A673 (cell line): ENCODE results near the gene CCDC27. TPM values are rescaled to one million over a fixed set of nuclear protein-coding genes. Genes with fewer than 3 reads are reported as not detected.
"Not testable (repeated sequence)": the region's sequence is repeated elsewhere in the genome, so short reads cannot be mapped to it uniquely, and the experiment has no call there.

Source experiments
- BruUV-seq: library from RNA; stranded (reverse); fragments of 400-500 nt; replicated peaks from 2 replicates; lab custom pipeline; 2021; lab: Mats Ljungman, UMichigan
- CTCF ChIA-PET: fragments of 300-600 bp; sonication (Branson Sonifier 250); formaldehyde crosslinking; loops from one replicate; lab custom pipeline; 2022; ENCODE audit warnings: antibody characterized with exemption; lab: Charles Lee
- POLR2A ChIA-PET: fragments of 300-600 bp; sonication (Branson Sonifier 250); formaldehyde crosslinking; loops from one replicate; lab custom pipeline; 2022; ENCODE audit warnings: antibody characterized with exemption; ENCODE audit not compliant: low non-redundant PET; lab: Charles Lee
- DNase-seq: peaks from one replicate; pipeline ENCODE4 v3.0.0-alpha.2; 2015; ENCODE audit warnings: low spot score
- H3K27ac ChIP-seq: fragments of 200-600 bp; sonication (generic); 2 replicates; pipeline ENCODE4 v1.5.1; 2016; ENCODE audit warnings: mixed run types, low read depth, mild to moderate bottlenecking, mixed read lengths, antibody characterized with exemption, low read length; ENCODE audit not compliant: poor library complexity, severe bottlenecking
- H3K27me3 ChIP-seq: fragments of 200-600 bp; sonication (generic); replicated peaks from 2 replicates; pipeline ENCODE4 v1.6.1; 2017; ENCODE audit warnings: mixed run types, low read depth, mild to moderate bottlenecking, mixed read lengths, antibody characterized with exemption, low read length; ENCODE audit not compliant: insufficient read depth, poor library complexity
- H3K36me3 ChIP-seq: fragments of 200-600 bp; sonication (generic); 2 replicates; pipeline ENCODE4 v1.6.1; 2016; ENCODE audit warnings: mixed run types, mild to moderate bottlenecking, mixed read lengths, antibody characterized with exemption, low read length; ENCODE audit not compliant: insufficient read depth, poor library complexity, severe bottlenecking
- H3K4me1 ChIP-seq: fragments of 200-600 bp; sonication (generic); 2 replicates; pipeline ENCODE4 v1.6.1; 2017; ENCODE audit warnings: mixed run types, mild to moderate bottlenecking, mixed read lengths, antibody characterized with exemption, low read length; ENCODE audit not compliant: insufficient read depth, poor library complexity, severe bottlenecking
- H3K4me3 ChIP-seq: fragments of 200-600 bp; sonication (generic); 2 replicates; pipeline ENCODE4 v1.5.1; 2016; ENCODE audit warnings: low read depth, mixed run types, mild to moderate bottlenecking, mixed read lengths, low read length; ENCODE audit not compliant: poor library complexity, severe bottlenecking
- H3K9me3 ChIP-seq: fragments of 200-600 bp; sonication (generic); 2 replicates; pipeline ENCODE4 v1.6.1; 2016; ENCODE audit warnings: mixed run types, low read depth, mild to moderate bottlenecking, mixed read lengths, antibody characterized with exemption, low read length; ENCODE audit not compliant: poor library complexity, severe bottlenecking
- EZH2 ChIP-seq: fragments of 200-600 bp; sonication (generic); IDR thresholded peaks from 2 replicates; pipeline ENCODE4 v1.6.1; 2017; ENCODE audit warnings: borderline replicate concordance, low read depth, mild to moderate bottlenecking, mixed read lengths, antibody characterized with exemption, low read length; ENCODE audit not compliant: poor library complexity, severe bottlenecking
- intact Hi-C: fragments of 100-400 bp; cut with micrococcal nuclease; formaldehyde crosslinking; loops from one replicate; pipeline ENCODE4 v1.10.0; 2022; ENCODE audit not compliant: unreplicated experiment
- total RNA-seq: library from RNA; stranded (reverse); gene quantifications from 2 replicates; pipeline ENCODE4 v1.2.3, GENCODE V29; 2021
- TF ChIP-seq, protein P1 (sequence below): fragments of 300-800, 200-600 bp; sonication (generic); conservative IDR thresholded peaks from 2 replicates; pipeline ENCODE4 v1.5.1; 2017; ENCODE audit warnings: low read depth, mild to moderate bottlenecking, antibody characterized with exemption, low read length, moderate library complexity, mixed read lengths

Gene CCDC27
- total RNA-seq, 1 experiment from 2014 or later, result not detected

DNA sequence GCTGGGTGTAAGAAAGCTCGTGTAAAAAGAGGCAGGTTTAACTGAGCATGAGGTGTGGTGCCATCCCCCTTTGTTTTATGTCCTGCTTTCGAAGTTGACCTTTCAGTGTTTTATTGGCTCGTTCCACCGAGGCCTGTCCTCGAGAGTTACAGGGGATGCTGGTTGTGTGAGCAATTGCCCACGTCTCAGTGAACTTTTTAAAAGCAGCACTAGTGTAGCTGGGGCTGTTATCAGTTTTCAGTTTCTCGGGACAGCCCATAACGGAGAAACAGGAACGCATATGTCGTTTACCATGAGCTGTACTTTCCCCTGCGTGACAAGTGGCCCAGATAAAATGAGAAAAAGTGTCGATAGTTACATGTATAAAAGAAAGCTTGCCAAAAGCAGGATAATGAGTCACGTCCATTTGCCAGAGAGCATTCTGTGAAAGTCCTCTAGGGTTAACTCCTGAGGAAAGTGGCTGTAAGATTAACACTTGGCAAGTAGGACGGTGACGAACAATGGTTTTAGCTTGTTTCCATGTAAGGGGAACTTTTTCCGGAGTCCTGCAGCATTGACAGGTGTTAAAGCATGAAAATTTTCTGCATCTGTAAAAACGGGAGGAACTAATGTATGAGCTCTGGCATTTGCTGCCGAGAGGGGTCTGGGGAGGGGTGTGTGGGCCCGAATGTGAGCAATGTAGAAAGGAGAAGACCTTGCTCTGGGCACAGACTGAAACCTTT lies 51.8 kb downstream of the CCDC27 start:
- no peak for DNase-seq
- no peak overlapping the region for H3K4me3 ChIP-seq
- CTCF ChIA-PET, result no interaction called here
- no peaks in the 10 kb centered on the region for H3K9me3 ChIP-seq
- no peak for TF ChIP-seq EZH2
- TF ChIP-seq, protein P1, sequence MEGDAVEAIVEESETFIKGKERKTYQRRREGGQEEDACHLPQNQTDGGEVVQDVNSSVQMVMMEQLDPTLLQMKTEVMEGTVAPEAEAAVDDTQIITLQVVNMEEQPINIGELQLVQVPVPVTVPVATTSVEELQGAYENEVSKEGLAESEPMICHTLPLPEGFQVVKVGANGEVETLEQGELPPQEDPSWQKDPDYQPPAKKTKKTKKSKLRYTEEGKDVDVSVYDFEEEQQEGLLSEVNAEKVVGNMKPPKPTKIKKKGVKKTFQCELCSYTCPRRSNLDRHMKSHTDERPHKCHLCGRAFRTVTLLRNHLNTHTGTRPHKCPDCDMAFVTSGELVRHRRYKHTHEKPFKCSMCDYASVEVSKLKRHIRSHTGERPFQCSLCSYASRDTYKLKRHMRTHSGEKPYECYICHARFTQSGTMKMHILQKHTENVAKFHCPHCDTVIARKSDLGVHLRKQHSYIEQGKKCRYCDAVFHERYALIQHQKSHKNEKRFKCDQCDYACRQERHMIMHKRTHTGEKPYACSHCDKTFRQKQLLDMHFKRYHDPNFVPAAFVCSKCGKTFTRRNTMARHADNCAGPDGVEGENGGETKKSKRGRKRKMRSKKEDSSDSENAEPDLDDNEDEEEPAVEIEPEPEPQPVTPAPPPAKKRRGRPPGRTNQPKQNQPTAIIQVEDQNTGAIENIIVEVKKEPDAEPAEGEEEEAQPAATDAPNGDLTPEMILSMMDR, result no peak
- intact Hi-C loops, result no loop called here
- H3K27me3 ChIP-seq, result no peaks in the 10 kb centered on the region
- no peak overlapping the region for H3K27ac ChIP-seq
- H3K36me3 ChIP-seq, result no peaks in the 10 kb centered on the region
- H3K4me1 ChIP-seq, result no peaks in the 10 kb centered on the region
- no TSS peak for BruUV-seq
- POLR2A ChIA-PET, result no interaction called here

DNA sequence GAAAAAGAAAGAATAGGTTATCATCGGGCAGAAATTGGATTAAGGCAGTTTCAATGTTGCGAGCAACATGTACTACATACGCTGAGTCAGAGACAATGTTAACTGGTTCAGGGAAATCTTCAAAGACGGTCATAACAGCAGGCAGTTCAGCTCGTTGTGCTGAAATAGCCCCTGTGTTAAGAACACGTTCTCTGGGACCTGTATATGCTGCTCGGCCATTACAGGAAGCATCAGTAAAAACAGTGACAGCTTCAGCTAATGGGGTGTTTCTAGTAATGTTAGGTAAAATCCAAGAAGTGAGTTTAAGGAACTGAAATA lies 52.3 kb downstream of the CCDC27 start:
- DNase-seq, POLR2A ChIA-PET, H3K27ac ChIP-seq, CTCF ChIA-PET, H3K9me3 ChIP-seq, H3K4me1 ChIP-seq, H3K4me3 ChIP-seq, H3K36me3 ChIP-seq, BruUV-seq, intact Hi-C loops, H3K27me3 ChIP-seq: not testable (repeated sequence)

GRCh38 chr1:3805038-3805437 lies 52.8 kb downstream of the CCDC27 start:
- BruUV-seq, result no TSS peak
- Histone ChIP-seq H3K4me3 (no peak overlapping the region), H3K27ac (no peak overlapping the region), H3K4me1 (no peaks in the 10 kb centered on the region), H3K36me3 (no peaks in the 10 kb centered on the region), H3K9me3 (no peaks in the 10 kb centered on the region), H3K27me3 (no peaks in the 10 kb centered on the region)
- CTCF ChIA-PET, result no interaction called here
- intact Hi-C loops, result no loop called here
- no peak for DNase-seq
- TF ChIP-seq, protein P1, result no peak
- TF ChIP-seq EZH2, result no peak
- POLR2A ChIA-PET, result no interaction called here

DNA sequence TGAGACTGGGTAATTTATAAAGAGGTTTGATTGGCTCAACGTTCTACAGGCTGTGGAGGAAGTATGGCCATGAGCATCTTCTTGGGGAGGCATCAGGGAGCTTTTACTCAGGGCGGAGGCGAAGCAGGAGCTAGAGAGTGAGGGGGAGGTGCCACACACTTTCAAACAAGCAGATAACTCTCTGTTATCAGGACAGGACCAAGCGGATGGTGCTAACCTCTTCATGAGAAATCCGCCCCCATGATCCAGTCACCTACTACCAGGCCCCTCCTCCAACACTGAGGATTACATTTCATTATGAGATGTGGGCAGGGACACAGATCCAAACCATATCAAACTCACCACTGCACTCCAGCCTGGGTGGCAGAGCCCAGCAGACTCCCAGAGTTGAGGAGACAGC lies 55.5 kb downstream of the CCDC27 start:
- H3K4me1 ChIP-seq, result no peaks in the 10 kb centered on the region
- ChIA-PET CTCF (no interaction called here), POLR2A (no interaction called here)
- intact Hi-C loops, result no loop called here
- no peak overlapping the region for H3K4me3 ChIP-seq
- no peaks in the 10 kb centered on the region for H3K36me3 ChIP-seq
- no peaks in the 10 kb centered on the region for H3K9me3 ChIP-seq
- H3K27ac ChIP-seq, result no peak overlapping the region
- BruUV-seq, result no TSS peak
- TF ChIP-seq, protein P1, result no peak
- TF ChIP-seq EZH2, result no peak
- no peaks in the 10 kb centered on the region for H3K27me3 ChIP-seq
- DNase-seq, result no peak
